ENCODE results near the gene CCDC12.

The CCDC12 gene

GRCh38 chr3:46936733-46937250 is 39.8 kb downstream of the CCDC12 start:
- peak; percentile 45 for DNase-seq (ENCODE audit: low spot score)

GRCh38 chr3:46935989-46936558 is 40.5 kb downstream of the CCDC12 start:
- DNase-seq (ENCODE audit: low spot score): no peak

GRCh38 chr3:46935168-46935858 is 41.2 kb downstream of the CCDC12 start:
- DNase-seq (ENCODE audit: low spot score): peak; percentile 94

- no peak for DNase-seq (ENCODE audit: low spot score)
Observed at GRCh38 chr3:46934498-46935167, 41.9 kb downstream of the CCDC12 start.

GRCh38 chr3:46934072-46934471 is 42.5 kb downstream of the CCDC12 start:
- DNase-seq (ENCODE audit: low spot score): no peak

- no peak for DNase-seq (ENCODE audit: low spot score)
Observed at GRCh38 chr3:46933261-46933660, 43.3 kb downstream of the CCDC12 start.

GRCh38 chr3:46932455-46933225 is 43.9 kb downstream of the CCDC12 start:
- no peak for DNase-seq (ENCODE audit: low spot score)

GRCh38 chr3:46931631-46932331 is 44.8 kb downstream of the CCDC12 start:
- DNase-seq (ENCODE audit: low spot score): peak; percentile 40

- DNase-seq (ENCODE audit: low spot score): no peak
Observed at GRCh38 chr3:46930945-46931403, 45.6 kb downstream of the CCDC12 start.

- DNase-seq (ENCODE audit: low spot score): no peak
Observed at GRCh38 chr3:46930166-46930944, 46.2 kb downstream of the CCDC12 start.

GRCh38 chr3:46929324-46929723 is 47.2 kb downstream of the CCDC12 start:
- no peak for DNase-seq (ENCODE audit: low spot score)

- DNase-seq (ENCODE audit: low spot score): no peak
Observed at GRCh38 chr3:46928282-46928681, 48.3 kb downstream of the CCDC12 start.

GRCh38 chr3:46927718-46928073 is 48.8 kb downstream of the CCDC12 start:
- no peak for DNase-seq (ENCODE audit: low spot score)

- no peak for DNase-seq (ENCODE audit: low spot score)
Observed at GRCh38 chr3:46926871-46927717, 49.5 kb downstream of the CCDC12 start.

- no peak for DNase-seq (ENCODE audit: low spot score)
Observed at GRCh38 chr3:46926447-46926846, 50.1 kb downstream of the CCDC12 start.

GRCh38 chr3:46926039-46926438 is 50.5 kb downstream of the CCDC12 start:
- DNase-seq (ENCODE audit: low spot score): peak; percentile 52

- no peak for DNase-seq (ENCODE audit: low spot score)
Observed at GRCh38 chr3:46925585-46925934, 51.0 kb downstream of the CCDC12 start.

- no peak for DNase-seq (ENCODE audit: low spot score)
Observed at GRCh38 chr3:46924921-46925584, 51.5 kb downstream of the CCDC12 start.

- peak; percentile 54 for DNase-seq (ENCODE audit: low spot score)
Observed at GRCh38 chr3:46923559-46924350, 52.8 kb downstream of the CCDC12 start.

All from AG08396 (cell line).